HG02763 (cell line): ENCODE data around the gene SKAP1.

Experiments used
- ATAC-seq: cut with Tn5 transposase; IDR thresholded peaks from one replicate; pipeline ENCODE4 v1.9.1; 2021; ENCODE audit warnings: mild to moderate bottlenecking, moderate library complexity; ENCODE audit not compliant: unreplicated experiment

The SKAP1 gene

DNA sequence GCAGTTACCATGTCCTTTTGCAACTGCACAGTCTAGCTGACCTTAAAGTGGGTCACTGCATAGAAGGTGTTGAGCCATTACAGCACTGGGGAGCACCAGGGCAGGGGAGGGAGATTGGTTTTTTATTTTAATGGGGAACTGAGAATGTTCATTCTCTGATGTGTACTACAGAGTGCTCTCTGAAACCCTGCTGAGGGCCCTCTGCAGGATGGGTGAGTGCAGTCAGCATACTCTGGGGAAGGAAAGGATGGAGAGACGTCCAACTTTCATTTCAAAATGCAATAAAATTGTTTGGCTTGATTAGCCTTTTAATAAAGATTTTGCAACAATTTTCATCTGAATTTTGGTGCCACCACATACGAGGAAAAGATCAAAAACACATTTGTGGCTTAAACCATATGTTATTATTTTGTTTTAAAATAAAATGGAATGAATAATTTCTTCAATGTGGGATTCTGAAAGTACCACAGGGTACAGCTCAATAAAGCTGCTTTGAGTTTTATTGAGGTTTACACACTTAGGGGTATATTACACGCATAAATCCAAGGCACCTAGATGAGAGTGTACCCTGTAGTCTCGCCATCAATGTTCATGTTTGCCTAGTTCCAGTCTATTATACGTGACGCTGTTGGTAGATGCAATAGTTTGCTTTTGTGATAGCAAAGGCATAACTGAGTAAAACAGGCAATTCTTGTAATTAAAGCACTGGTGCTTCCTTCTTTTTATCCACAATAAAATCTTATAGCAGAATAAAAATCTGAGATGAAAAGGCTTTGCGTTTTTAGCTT is 249.0 kb downstream of the SKAP1 start:
- ATAC-seq, result no peak

DNA sequence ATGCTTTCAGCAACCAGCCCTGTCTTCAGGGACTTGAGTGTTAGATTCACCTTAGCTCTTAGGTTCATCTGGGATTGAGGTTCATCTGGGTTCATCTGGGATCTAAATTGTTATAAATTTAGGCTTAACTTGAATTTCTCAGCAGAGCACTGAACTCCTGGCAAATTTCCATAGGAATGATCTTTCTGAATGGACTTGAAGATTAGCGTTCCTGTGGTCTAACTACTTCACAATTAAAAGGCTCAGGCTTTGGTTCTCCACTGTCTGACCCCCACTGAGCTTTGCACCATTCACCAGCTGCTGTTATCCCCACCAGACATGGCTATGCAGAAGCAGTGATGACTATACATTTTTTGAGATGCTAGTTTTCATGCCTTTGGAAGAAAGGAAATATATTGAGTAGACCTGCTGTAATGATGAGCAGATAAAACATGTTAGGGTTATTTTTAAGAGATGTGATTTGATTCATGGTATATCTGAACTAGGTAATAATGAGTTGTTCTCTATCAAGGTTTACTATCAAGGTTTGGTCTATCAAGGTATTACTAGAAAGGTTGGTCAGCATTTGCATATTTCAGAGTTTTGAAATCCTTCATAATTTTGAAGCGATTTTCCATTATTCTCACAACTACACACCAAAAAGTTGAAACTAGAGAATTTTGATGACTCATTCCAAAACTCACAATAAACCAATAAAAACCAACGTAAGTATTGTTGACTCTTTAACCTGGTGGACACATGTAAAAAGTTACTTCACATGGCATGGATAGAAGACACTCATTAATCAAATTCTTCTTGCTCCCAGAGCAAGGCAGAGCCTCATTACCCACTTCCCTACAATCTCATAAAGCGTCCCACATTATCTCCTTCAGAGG is 250.7 kb downstream of the SKAP1 start:
- ATAC-seq, result no peak

DNA sequence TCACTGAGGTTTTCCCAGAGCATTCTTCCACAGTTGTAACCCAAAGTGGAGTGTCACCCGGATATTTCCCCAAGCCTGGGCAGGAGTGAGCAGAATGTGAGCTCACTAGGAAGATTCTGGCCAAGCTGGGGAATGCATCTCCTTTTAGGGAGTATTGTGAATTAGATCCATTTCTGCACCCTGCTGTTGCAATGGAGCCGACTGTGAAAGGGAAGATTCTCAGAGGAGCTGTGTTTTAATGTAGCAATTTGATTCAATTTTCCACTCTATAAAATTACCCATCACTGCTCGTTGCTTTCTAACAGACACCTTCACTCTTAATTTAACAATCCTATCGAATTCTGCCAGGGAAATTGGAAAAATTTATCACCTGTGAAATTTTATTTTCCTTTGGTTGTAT is 251.7 kb downstream of the SKAP1 start:
- ATAC-seq, result no peak

DNA sequence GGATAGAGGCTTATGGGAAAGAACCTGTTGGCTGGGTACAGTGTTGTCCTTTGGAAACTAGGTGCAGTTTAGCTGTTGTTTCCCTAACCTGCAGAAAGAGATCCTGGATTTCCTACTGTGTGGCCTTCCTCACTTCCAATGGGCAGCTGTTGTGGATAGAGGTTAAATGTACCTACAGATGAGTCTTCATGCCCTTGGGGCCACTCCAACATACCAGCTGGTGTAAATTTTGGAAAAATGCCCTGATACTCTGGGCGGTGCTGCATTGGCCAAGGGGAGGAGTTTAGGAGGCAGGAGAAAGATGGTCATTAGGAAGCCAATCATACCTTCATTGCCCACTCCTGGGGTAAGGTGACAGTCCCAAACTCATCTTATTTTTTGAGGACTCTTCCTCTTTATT is 252.2 kb downstream of the SKAP1 start:
- no peak for ATAC-seq

DNA sequence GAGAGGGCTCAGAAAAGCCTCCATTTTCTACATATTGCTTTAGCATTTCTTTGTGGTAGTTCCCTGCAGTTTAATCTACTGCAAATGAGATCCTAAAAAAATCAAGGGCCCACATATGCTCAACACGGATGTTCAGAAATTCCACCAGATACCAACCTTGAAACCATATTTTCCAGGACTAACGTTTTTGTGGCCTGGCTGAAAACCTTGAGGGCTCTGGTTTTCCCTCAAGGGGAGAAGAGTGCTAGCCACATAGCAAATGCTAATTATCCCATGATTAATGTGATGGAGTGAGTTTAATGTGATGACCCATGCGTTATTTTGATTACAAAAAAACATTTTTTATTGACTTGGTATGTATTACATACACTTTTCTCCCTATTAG is 253.6 kb downstream of the SKAP1 start:
- no peak for ATAC-seq

DNA sequence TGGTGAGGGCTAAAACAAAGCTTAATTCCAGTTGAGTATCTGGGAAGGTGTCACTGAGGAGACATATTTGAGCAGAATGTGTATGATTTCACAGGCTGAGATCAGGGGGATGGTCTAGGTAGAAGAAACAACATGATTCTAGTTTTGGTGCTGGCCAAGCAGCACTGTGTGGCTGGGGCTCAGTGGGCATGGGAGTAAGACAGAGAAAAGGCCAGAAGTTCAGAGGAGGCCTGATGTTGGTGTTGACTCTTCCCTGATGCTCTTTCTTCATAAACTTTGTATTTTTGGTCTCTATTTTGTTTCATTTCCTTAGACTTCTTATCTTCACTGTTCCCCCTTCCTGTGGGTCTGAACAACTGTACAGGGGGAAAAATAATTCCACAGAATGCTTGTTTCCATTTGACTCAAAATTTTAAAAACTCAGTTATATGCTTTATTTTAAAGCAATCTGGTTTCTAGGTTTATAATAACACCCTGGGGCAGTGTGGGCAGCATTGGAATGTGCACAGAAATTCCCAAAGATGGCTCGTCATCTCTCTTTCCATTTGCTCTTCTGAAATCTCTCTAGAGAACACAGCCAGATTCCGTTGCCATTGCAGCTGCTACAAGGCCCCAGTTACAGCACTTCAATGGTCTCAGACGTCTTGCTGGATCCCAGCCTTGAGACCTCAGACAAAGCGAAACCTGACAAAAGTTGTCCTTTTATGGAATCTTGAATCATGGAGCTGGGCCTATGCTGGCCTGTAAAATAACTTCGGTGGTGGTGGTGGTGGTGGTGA is 254.1 kb downstream of the SKAP1 start:
- ATAC-seq, result no peak

DNA sequence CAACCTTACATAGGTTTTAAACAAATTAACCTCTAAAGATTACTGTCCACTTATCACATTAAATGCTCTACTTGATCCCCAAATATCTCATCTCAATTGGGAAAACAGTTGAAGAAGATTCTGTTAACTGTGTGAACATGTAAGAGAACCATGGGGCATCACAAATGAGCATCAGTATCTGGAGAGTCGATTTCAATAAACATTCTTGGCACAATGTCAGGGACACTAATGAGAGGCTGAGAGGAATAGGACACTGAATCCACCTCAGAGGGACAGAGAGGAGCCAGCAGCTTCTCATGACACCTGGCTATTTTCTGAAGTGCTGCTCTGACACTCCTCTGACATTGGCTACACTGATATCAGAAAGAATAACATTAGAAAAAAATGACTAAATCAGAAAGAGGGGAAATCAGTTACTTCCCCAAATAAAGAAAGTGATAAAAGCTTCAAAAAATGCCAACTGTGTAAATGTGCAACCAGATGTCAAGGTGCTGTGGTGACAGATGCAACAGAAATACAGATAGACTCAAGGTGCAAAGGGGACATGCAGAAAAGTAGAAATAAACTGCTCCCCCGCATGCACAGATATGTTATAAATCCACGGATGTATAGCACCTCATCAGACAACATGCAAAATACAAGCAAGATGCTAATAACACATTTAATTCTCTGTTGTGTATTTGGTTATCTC is 255.0 kb downstream of the SKAP1 start:
- ATAC-seq, result no peak

DNA sequence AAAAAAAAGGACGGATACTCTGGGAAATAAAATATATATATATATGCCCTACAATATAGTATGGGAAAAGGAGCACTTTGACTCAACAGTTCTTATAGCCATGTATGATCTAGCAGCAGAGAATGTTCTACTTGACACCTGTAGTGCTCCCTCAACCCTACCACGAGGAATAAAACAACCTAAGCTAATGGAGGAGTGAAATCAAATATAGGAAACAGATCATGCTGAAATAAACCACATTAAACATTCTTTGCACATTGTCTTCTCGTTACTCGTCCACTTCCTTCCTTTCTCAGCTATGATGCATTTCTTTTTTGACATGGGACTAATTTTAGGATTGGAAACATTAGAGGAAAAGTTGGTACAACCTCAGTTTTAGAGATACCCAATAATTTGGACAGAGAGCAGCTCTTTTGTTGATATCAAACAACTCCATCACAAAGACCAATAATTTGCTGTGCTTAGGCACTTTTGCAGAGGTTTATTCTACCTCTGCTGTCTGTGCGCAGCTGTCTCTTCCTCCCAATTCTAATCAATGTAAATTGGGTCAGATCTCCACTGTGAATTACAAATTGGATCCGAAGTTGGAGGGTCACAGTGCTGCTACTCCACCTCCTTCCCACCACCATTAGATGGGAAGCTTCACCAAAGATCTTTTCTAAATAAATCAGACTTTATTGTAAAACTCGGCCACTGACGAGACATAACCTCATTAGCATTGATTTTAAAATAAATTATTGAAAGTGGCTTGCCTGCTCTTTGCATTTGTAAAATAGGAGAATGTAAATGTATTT is 256.6 kb downstream of the SKAP1 start:
- ATAC-seq, result no peak

DNA sequence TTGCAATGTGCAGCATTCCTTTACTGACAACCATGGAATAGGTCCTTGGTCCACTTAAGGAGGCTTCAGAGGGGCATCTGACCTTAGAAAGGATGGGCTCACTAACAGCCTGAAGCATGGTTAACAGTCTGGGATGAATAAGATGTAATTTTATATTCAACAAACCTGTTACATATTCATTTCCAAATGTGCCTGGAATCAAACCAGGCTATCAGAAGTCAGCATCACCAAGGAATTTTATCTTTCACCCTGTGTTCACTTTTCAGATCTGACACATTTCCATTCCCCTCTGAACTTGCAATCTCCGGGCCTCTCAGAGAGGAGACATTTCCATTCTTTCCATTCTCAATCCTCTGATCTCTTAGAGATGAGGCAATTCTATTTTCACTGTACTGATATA is 260.1 kb downstream of the SKAP1 start:
- no peak for ATAC-seq

DNA sequence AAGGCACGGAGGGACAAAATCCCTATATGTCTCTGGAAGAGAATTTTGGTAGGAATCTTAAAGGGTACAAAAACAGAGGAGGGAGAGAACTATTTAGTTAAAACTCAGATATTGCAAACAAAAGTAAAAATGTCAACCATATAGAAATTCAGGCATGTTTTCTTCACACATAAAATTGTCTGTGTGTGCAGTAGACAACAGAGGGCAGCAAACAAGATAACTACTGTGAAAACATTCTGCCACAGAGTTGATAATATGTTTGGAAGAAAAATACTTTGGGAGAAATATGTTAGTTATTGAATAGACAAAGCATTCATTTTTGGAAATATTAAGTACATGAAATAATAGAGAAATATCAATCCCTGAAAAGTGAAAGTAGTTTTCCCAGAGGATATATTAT is 266.2 kb downstream of the SKAP1 start:
- ATAC-seq, result no peak

DNA sequence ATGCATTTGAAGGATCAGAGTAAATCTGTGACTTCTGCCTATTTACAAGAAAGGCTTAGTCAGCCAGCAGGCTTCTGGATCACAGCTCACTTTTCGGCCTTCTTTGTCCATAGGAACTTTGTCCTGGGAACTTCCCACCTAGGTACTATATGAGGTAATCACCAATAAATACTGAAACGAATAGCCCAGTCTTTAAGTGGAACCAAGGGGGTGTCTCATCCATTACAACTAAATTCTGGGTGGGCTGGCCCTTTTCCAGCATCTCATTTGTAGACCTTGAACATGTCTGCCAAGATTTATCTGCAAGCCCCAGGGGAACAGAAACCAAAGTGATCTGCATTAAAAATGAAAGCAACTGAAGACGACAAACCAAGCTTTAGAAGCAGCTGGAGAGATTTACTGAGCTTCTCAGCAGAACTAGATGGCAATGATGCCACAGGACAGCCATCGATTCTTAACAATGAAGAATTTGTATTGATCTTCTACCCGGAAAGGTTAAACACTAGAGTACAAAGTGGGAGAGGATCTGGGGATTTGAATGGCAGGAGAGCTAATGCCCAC is 267.0 kb downstream of the SKAP1 start:
- no peak for ATAC-seq

DNA sequence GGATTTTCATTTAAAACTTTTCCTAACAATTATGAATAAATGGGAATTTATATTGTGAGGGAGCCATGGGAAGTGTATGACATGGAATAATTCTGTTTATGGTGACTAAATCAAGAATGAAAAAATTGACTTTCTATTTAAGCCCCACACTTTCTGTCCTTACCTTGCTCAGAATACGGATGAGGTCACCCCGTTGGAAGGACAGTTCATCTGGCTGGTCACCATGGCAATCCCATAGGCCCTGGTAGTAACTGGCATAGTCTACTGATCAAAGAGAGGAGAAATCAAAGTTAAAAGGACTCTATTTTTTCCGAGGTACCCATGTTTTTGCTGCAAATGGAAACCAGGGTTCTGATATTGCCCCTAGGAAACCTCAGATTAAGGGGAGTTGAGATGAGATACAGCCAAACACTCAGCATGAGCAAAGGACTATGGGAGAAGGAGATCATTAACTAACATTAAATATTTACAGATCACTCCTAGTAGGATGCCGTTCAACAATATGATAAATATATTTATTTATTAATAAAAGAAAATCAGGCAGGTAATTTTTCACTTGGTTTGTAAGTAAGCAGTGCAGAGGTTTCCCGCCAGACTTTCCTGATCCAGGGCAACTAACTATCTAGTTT is 267.6 kb downstream of the SKAP1 start:
- no peak for ATAC-seq

DNA sequence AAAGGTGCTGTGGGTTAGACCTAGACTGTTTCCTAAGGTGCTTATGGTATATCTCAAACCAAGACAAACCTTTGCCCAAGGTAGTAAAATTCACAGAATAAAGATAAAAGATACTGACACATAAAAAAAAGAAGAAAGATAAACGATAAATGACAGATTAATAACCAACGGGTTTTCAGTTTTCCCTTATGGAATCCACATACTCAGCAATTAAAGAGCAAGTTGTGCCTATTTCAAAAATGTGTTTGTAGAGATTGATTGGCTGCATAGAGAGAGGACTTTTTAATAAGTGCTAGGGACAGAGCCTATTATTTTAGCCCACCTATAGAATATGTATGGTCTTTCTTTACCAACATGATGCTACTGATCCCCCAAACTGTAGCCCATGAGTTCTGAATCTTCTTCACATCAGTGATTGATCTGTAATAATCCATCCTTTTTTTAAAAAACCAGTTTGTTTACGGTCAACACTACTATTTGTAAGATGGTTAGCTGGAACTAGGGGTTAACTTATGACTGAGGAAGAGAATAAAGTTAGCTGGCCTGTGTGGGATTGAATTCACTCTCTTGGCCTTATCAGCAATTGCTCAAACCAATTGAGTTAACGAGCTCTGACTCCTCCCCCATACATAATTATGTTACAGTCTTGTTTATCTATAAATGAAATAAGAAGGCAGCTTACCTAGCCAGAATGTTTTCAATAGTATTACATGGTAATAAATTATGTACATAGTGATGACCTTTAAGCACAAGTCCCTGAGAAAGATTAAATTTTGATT is 268.7 kb downstream of the SKAP1 start:
- no peak for ATAC-seq

DNA sequence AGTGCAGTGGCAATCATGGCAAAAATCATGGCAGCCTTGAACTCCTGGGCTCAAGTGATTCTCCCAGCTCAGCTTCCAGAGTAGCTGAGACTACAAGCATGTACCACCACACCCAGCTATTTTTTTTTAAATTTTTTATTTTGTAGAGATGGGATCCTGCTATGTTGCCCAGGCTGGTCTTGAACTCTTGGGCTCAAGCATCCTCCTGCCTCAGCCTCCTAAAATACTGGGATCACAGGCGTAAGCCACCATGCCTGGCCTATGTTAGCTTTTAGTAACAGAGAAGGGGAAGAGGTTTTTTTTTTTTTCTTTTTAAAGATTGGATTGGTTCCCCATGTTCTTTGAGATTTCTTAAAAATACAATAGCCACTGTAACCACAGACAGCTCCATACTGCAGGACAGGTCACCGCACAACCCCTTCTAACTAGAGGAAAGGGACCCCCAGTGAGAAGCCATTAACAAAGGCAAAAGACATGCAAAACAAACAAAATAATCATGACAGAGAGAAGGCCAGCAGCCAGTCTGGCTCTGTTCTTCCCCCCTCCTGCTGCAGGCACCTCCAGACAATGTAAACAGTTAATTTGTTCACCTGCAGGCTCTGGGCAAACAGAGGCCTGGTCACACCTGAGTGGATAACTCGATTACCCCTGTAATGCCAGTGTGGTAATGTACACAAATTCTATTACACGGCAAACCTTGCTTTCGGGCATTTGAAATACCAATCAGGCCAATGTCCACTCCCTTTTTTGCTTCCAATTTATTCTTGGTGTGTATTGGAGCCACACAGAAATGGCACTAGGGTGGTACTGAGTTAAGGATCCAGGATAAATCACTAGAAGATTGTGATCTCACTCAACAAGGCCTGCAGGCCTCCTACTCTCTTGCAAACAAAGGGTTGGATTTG is 269.6 kb downstream of the SKAP1 start:
- ATAC-seq, result no peak

DNA sequence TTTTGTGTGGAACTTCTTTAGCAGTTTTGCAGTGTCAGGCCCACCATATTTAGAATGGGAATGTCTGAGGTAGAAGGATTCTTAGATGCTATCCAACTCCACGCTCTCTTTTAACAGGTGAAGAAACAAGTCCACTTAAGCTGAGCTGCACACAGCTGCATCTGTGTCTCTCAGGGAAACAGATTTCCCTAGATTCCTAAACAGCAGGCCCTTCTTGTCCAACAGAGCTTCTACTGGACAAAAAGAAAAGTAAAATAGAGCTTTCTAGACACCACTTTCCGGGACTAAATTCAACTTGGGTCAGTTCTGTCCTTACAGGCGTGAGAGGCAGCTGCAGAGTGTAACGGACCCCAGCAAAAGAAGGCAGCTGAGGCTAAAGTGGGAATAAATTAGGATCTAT is 270.8 kb downstream of the SKAP1 start:
- no peak for ATAC-seq

DNA sequence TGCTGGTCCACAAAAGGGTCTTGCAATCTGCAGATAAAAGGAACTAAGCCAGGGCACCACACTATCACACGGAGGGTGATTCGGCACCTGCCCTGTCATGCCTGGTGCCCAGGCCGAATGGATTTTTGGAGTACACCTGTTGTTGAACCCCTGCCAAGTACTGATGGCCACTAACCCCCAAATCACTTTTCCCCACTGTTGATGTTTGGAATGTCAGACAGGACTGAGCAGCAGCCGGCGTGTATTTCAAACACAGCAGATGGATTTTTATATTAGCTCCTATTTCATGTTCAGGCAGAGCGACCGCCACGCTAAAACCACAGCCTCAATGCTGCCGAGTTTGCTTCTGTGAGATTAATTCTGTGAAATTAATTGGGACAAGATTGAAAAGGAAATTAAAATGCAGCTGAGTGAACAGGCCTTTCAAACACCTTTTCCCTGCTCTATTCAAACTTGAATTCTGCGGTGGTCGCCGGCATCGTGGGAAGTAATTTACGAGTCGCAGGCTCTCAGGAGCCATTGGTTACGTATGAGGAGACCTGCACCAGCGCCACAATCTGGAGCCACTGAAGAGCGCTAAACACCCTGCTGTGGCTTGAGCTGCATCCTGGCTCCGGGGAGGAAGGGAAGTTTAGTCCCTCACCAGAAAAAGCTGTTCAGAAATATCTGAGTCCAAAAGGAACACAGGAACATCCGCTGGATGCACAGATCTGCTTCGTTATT is 274.0 kb downstream of the SKAP1 start:
- no peak for ATAC-seq
